ENCODE results near the gene ZNF281. TPM values are rescaled to one million over a fixed set of nuclear protein-coding genes. Genes with fewer than 3 reads are reported as not detected.

The ZNF281 gene
- total and polyA plus RNA-seq, 4 donors = 4.9 to 18.4 (median 13.1) TPM

GRCh38 chr1:200367841-200368534 lies 41.8 kb downstream of the ZNF281 start:
- Histone ChIP-seq H3K36me3 (ENCODE audit: control insufficient read depth in 4 of 4, insufficient read depth in 3 of 4, low read depth in 1 of 4, low read length in 3 of 4) (no peaks in the 10 kb centered on the region), H3K27me3 (ENCODE audit: control insufficient read depth in 4 of 4, insufficient read depth in 4 of 4, low read length in 3 of 4) (no peaks in the 10 kb centered on the region), H3K4me3 (ENCODE audit: low read depth in 1 of 3, low read length in 3 of 3) (no peak overlapping the region), H3K4me1 (ENCODE audit: control insufficient read depth in 4 of 4, insufficient read depth in 4 of 4, low read length in 3 of 4) (peaks cover 18 to 51% (median 27%) of the 10 kb centered on the region in 4 donors), H3K27ac (ENCODE audit: low read depth in 1 of 2, low read length in 2 of 2) (no peak overlapping the region), H3K9me3 (ENCODE audit: control insufficient read depth in 4 of 4, low read length in 3 of 4) (no peaks in the 10 kb centered on the region), H3K9ac (ENCODE audit: low read depth in 1 of 2, low read length in 2 of 2) (no peak overlapping the region)
- TF ChIP-seq MAX (IDR thresholded peaks at IDR 0.05) (no peak), TAF1 (conservative IDR thresholded peaks at IDR 0.05) (no peak), FOXA2 (IDR thresholded peaks at IDR 0.05) (no peak), SP1 (IDR thresholded peaks at IDR 0.05) (no peak)
- 87% methylated on average over 3 of the region's 3 CpGs for WGBS
- no peak for DNase-seq (ENCODE audit: low spot score)

GRCh38 chr1:200366577-200367253 lies 43.1 kb downstream of the ZNF281 start:
- H3K27me3 ChIP-seq (ENCODE audit: control insufficient read depth in 4 of 4, insufficient read depth in 4 of 4, low read length in 3 of 4) = no peaks in the 10 kb centered on the region
- H3K4me3 ChIP-seq (ENCODE audit: low read depth in 1 of 3, low read length in 3 of 3) = no peak overlapping the region
- TF ChIP-seq YY1 (IDR thresholded peaks at IDR 0.05) = peak; percentile 45
- peak in 1 of 2 donors; percentile 34 for TF ChIP-seq HNF4A (conservative IDR thresholded peaks at IDR 0.05)
- peak in 1 of 2 donors; percentile 7 for TF ChIP-seq RAD21 (IDR thresholded peaks at IDR 0.05)
- TF ChIP-seq FOXA1 (IDR thresholded peaks at IDR 0.05) = no peak
- peak in 1 of 2 donors; percentile 28 for TF ChIP-seq RXRA (IDR thresholded peaks at IDR 0.05)
- TF ChIP-seq CTCF (IDR thresholded peaks at IDR 0.05; ENCODE audit: low read depth, low read length, missing input control) = no peak
- no peaks in the 10 kb centered on the region for H3K36me3 ChIP-seq (ENCODE audit: control insufficient read depth in 4 of 4, insufficient read depth in 3 of 4, low read depth in 1 of 4, low read length in 3 of 4)
- no peak overlapping the region for H3K9ac ChIP-seq (ENCODE audit: low read depth in 1 of 2, low read length in 2 of 2)
- 48% methylated on average over 5 of the region's 5 CpGs for WGBS
- no peak for DNase-seq (ENCODE audit: low spot score)
- peaks cover 13 to 42% (median 19%) of the 10 kb centered on the region in 4 donors for H3K4me1 ChIP-seq (ENCODE audit: control insufficient read depth in 4 of 4, insufficient read depth in 4 of 4, low read length in 3 of 4)
- no peaks in the 10 kb centered on the region for H3K9me3 ChIP-seq (ENCODE audit: control insufficient read depth in 4 of 4, low read length in 3 of 4)
- peak overlapping the region; percentile 11 to 46 for H3K27ac ChIP-seq (ENCODE audit: low read depth in 1 of 2, low read length in 2 of 2)

- WGBS = 78% methylated on average over 2 of the region's 2 CpGs
- H3K9ac ChIP-seq (ENCODE audit: low read depth in 1 of 2, low read length in 2 of 2) = no peak overlapping the region
These were observed 43.9 kb downstream of the ZNF281 start for GRCh38 chr1:200365897-200366426.

More at GRCh38 chr1:200365897-200366426, 43.9 kb downstream of the ZNF281 start:
- no peak overlapping the region for H3K4me3 ChIP-seq (ENCODE audit: low read depth in 1 of 3, low read length in 3 of 3)
- DNase-seq (ENCODE audit: low spot score) = no peak
- H3K27me3 ChIP-seq (ENCODE audit: control insufficient read depth in 4 of 4, insufficient read depth in 4 of 4, low read length in 3 of 4) = no peaks in the 10 kb centered on the region
- no peak for TF ChIP-seq RAD21 (IDR thresholded peaks at IDR 0.05)
- TF ChIP-seq HNF4G (IDR thresholded peaks at IDR 0.05) = no peak
- TF ChIP-seq HNF4A (conservative IDR thresholded peaks at IDR 0.05) = peak; percentile 24 to 58
- TF ChIP-seq CTCF (IDR thresholded peaks at IDR 0.05; ENCODE audit: low read depth, low read length, missing input control) = no peak
- no peak for TF ChIP-seq YY1 (IDR thresholded peaks at IDR 0.05)
- no peak for TF ChIP-seq FOXA2 (IDR thresholded peaks at IDR 0.05)
- TF ChIP-seq MAX (IDR thresholded peaks at IDR 0.05) = no peak
- H3K36me3 ChIP-seq (ENCODE audit: control insufficient read depth in 4 of 4, insufficient read depth in 3 of 4, low read depth in 1 of 4, low read length in 3 of 4) = no peaks in the 10 kb centered on the region
- peaks cover 13 to 40% (median 18%) of the 10 kb centered on the region in 4 donors for H3K4me1 ChIP-seq (ENCODE audit: control insufficient read depth in 4 of 4, insufficient read depth in 4 of 4, low read length in 3 of 4)
- H3K27ac ChIP-seq (ENCODE audit: low read depth in 1 of 2, low read length in 2 of 2) = peak overlapping the region in 1 of 2 donors; percentile 11
- H3K9me3 ChIP-seq (ENCODE audit: control insufficient read depth in 4 of 4, low read length in 3 of 4) = no peaks in the 10 kb centered on the region

All from liver (tissue), 9 donors.